Measurements from ENCODE around the gene SPDYE3.
A peak's percentile ranks its signal among the peaks of the same experiment; 100 is the strongest.
"Not testable (repeated sequence)": the region's sequence is repeated elsewhere in the genome, so short reads cannot be mapped to it uniquely, and the experiment has no call there.

Gene SPDYE3

GRCh38 chr7:100352984-100353684 lies 45.6 kb downstream of the SPDYE3 start:
- DNase-seq, result no peak

- DNase-seq, result no peak
Observed at GRCh38 chr7:100353685-100354330, 46.3 kb downstream of the SPDYE3 start.

- DNase-seq, result no peak
Observed at GRCh38 chr7:100356416-100357068, 49.0 kb downstream of the SPDYE3 start.

GRCh38 chr7:100357131-100357561 lies 49.6 kb downstream of the SPDYE3 start:
- DNase-seq, result no peak

GRCh38 chr7:100358027-100358856 lies 50.7 kb downstream of the SPDYE3 start, which contains the start of gene PILRB:
Gene PILRB (plus strand): TSS chr7:100358117. CDS start chr7:100358303, 186 bp downstream.
- no peak for DNase-seq

- no peak for DNase-seq
Observed at GRCh38 chr7:100358857-100359212, 51.3 kb downstream of the SPDYE3 start.

- DNase-seq, result no peak
Observed at GRCh38 chr7:100360135-100360854, 52.8 kb downstream of the SPDYE3 start.

- DNase-seq, result no peak
Observed at GRCh38 chr7:100363098-100363497, 55.6 kb downstream of the SPDYE3 start.

- DNase-seq, result not testable (repeated sequence)
Observed at GRCh38 chr7:100363797-100364196, 56.3 kb downstream of the SPDYE3 start.

- DNase-seq, result no peak
Observed at GRCh38 chr7:100364480-100364879, 57.0 kb downstream of the SPDYE3 start.

- not testable (repeated sequence) for DNase-seq
Observed at GRCh38 chr7:100365998-100366367, 58.5 kb downstream of the SPDYE3 start.

GRCh38 chr7:100366411-100367250 lies 59.1 kb downstream of the SPDYE3 start:
- no peak for DNase-seq

GRCh38 chr7:100367251-100367620 lies 59.7 kb downstream of the SPDYE3 start:
- no peak for DNase-seq

GRCh38 chr7:100367676-100368613 lies 60.4 kb downstream of the SPDYE3 start:
- no peak for DNase-seq

GRCh38 chr7:100369105-100369504 lies 61.6 kb downstream of the SPDYE3 start:
- DNase-seq, result peak; percentile 47 to 88

GRCh38 chr7:100370303-100370702 lies 62.8 kb downstream of the SPDYE3 start:
- no peak for DNase-seq

- DNase-seq, result no peak
Observed at GRCh38 chr7:100370746-100371145, 63.2 kb downstream of the SPDYE3 start.

GRCh38 chr7:100371561-100372171 lies 64.2 kb downstream of the SPDYE3 start:
- DNase-seq, result no peak

All from bone marrow (tissue), 2 donors.